ENCODE results near the gene SGSM2.

GRCh38 chr17:2397247-2398171 lies 60.2 kb downstream of the SGSM2 start:
- TF ChIP-seq, protein P1, sequence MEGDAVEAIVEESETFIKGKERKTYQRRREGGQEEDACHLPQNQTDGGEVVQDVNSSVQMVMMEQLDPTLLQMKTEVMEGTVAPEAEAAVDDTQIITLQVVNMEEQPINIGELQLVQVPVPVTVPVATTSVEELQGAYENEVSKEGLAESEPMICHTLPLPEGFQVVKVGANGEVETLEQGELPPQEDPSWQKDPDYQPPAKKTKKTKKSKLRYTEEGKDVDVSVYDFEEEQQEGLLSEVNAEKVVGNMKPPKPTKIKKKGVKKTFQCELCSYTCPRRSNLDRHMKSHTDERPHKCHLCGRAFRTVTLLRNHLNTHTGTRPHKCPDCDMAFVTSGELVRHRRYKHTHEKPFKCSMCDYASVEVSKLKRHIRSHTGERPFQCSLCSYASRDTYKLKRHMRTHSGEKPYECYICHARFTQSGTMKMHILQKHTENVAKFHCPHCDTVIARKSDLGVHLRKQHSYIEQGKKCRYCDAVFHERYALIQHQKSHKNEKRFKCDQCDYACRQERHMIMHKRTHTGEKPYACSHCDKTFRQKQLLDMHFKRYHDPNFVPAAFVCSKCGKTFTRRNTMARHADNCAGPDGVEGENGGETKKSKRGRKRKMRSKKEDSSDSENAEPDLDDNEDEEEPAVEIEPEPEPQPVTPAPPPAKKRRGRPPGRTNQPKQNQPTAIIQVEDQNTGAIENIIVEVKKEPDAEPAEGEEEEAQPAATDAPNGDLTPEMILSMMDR (IDR thresholded peaks at IDR 0.05), result no peak
- no peak for TF ChIP-seq POLR2A (IDR thresholded peaks at IDR 0.05)

All from lower leg skin (tissue), 3 donors.